NB4 (cell line): ENCODE results near the gene TMEM164.

Experiments
- CTCF ChIP-seq: IDR thresholded peaks from one replicate; pipeline ENCODE4 v1.5.1; 2012; ENCODE audit warnings: low read depth, low read length
- POLR2A ChIP-seq: IDR thresholded peaks from 2 replicates; pipeline ENCODE4 v1.6.1; 2011; ENCODE audit warnings: mild to moderate bottlenecking; ENCODE audit not compliant: insufficient read length; ENCODE audit errors: extremely low read depth

DNA sequence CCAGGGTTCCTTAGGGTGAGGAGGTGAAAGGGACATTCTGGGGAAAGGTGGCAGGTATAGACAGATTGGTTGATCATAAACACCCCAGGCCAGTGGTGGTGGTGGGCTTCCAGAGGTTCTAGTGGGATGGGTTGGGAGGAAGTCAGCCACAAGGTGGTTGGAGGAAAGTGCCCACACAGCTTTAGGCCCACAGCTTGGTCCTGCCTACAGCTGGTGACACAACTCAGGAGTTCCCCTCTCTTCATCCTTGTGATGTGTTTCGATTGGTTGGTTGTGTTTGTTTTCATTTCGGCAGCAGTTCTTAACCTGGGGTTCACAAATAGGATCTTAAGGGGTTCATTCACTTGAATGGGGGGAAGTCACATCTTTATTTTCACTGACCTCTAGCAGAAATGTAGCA lies 157.0 kb downstream of the TMEM164 start:
- no peak for TF ChIP-seq CTCF
- TF ChIP-seq POLR2A, result no peak
